Measurements from ENCODE around the gene SERPIND1. TPM values are rescaled to one million over a fixed set of nuclear protein-coding genes. Genes with fewer than 3 reads are reported as not detected.

The SERPIND1 gene
- total RNA-seq, 4 donors from 2014 or later, result 2.6 TPM; not detected in 3

DNA sequence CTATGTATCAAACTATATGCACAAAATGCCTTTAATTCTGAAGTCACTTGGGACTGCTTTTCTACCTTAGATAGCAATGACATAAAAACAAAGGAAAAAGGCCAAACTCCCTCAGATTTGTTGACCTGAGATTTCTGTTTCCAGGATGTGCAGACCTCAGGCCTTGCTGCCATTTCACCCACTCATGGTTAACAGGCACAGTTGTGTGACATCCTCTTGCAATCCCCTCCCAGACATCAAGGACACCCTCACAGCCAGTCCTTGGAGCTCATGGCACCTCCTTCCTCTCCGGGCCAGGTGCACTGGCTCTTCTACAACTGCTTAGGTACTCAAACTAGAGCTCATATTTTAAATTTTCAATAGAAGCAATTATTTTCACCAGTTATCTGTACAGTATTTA, 37.3 kb downstream of the SERPIND1 start:
- intact Hi-C loops (cut with DNase I), result no loop called here
- TF ChIP-seq, protein P1, sequence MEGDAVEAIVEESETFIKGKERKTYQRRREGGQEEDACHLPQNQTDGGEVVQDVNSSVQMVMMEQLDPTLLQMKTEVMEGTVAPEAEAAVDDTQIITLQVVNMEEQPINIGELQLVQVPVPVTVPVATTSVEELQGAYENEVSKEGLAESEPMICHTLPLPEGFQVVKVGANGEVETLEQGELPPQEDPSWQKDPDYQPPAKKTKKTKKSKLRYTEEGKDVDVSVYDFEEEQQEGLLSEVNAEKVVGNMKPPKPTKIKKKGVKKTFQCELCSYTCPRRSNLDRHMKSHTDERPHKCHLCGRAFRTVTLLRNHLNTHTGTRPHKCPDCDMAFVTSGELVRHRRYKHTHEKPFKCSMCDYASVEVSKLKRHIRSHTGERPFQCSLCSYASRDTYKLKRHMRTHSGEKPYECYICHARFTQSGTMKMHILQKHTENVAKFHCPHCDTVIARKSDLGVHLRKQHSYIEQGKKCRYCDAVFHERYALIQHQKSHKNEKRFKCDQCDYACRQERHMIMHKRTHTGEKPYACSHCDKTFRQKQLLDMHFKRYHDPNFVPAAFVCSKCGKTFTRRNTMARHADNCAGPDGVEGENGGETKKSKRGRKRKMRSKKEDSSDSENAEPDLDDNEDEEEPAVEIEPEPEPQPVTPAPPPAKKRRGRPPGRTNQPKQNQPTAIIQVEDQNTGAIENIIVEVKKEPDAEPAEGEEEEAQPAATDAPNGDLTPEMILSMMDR (IDR thresholded peaks at IDR 0.05), result no peak
- TF ChIP-seq POLR2A (IDR thresholded peaks at IDR 0.05), result no peak
- Histone ChIP-seq H3K36me3 (peaks cover 28 to 49% of the 10 kb centered on the region in 2 donors), H3K27me3 (no peaks in the 10 kb centered on the region), H3K9me3 (no peaks in the 10 kb centered on the region), H3K4me1 (no peaks in the 10 kb centered on the region), H3K27ac (no peak overlapping the region), H3K4me3 (replicated peaks in 1 of 3) (no peak overlapping the region)
- no peak for DNase-seq
- 100% methylated on average over 1 of the region's 1 CpG for WGBS, 2 donors

DNA sequence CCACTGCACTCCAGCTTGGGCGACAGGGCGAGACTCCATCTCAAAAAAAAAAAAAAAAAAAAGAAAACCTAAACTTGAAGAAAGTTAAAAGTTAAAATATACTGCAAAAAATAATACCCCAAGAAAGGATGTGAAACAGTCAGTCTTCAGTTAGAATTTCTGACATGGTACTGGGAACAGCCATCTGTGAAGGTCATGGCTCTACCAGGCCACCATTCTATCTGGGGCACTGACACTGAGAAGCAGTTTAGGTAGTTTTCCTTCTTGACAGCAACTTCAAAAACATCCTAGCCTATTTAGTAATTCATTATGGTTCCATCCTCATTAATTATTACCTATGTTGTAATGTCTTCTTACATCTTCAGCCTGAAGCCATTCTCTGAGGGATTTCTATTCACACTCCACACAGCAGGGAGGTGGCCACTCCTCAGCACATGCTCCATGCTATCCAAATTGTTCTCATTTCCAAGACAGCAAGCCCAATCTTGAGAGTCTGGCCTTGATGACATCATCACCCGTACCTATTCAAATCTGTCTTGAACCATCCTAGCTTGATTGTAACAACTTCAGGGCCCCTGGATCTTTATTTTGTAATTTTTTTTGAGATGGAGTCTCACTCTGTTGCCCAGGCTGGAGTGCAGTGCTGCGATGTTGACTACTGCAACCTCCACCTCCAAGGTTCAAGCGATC, 38.2 kb downstream of the SERPIND1 start:
- Histone ChIP-seq H3K4me1 (no peaks in the 10 kb centered on the region), H3K9me3 (no peaks in the 10 kb centered on the region), H3K27ac (no peak overlapping the region), H3K36me3 (peaks cover 19 to 49% of the 10 kb centered on the region in 2 donors), H3K4me3 (replicated peaks in 1 of 3) (no peak overlapping the region), H3K27me3 (no peaks in the 10 kb centered on the region)
- no peak for TF ChIP-seq POLR2A (IDR thresholded peaks at IDR 0.05)
- TF ChIP-seq, protein P1 (IDR thresholded peaks at IDR 0.05), result no peak
- no peak for DNase-seq
- intact Hi-C loops (cut with DNase I), result no loop called here
- WGBS, 2 donors, result 97 to 98% methylated on average over 5 of the region's 5 CpGs

DNA sequence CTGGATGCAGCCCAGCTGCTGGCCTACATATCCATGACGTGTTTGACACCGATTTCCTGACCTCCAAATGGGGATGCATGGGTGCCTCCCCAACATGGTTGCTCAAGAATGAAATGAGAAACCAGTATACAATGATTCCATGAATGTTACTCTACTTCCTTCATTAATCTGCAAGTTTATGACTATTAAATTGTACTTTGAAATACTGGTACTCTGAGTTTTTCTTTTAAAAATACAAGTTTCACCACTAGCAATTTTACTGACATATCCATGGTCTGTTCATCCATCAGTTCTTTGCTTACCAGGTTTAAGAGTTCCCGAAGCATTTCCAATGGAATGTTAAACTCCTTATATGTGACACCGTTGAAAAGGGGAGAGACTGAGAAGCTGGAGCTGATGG, 39.1 kb downstream of the SERPIND1 start:
- intact Hi-C loops (cut with DNase I), result no loop called here
- H3K9me3 ChIP-seq, result no peaks in the 10 kb centered on the region
- DNase-seq, result no peak
- H3K27ac ChIP-seq, result no peak overlapping the region
- H3K4me3 ChIP-seq (replicated peaks in 1 of 3), result no peak overlapping the region
- WGBS, 2 donors, result 92 to 96% methylated on average over 4 of the region's 4 CpGs
- TF ChIP-seq POLR2A (IDR thresholded peaks at IDR 0.05), result no peak
- TF ChIP-seq, protein P1 (IDR thresholded peaks at IDR 0.05), result no peak
- H3K4me1 ChIP-seq, result no peaks in the 10 kb centered on the region
- H3K36me3 ChIP-seq, result peaks cover 17 to 49% of the 10 kb centered on the region in 2 donors
- no peaks in the 10 kb centered on the region for H3K27me3 ChIP-seq

- no peak overlapping the region for H3K4me3 ChIP-seq (replicated peaks in 1 of 3)
- 92 to 96% methylated on average over 5 of the region's 5 CpGs for WGBS, 2 donors
- H3K9me3 ChIP-seq, result no peaks in the 10 kb centered on the region
- H3K36me3 ChIP-seq, result peaks cover 23 to 61% of the 10 kb centered on the region in 2 donors
- TF ChIP-seq, protein P1 (IDR thresholded peaks at IDR 0.05), result no peak
- TF ChIP-seq POLR2A (IDR thresholded peaks at IDR 0.05), result no peak
- DNase-seq, result no peak
- no peaks in the 10 kb centered on the region for H3K4me1 ChIP-seq
- no peaks in the 10 kb centered on the region for H3K27me3 ChIP-seq
- intact Hi-C loops (cut with DNase I), result no loop called here
- H3K27ac ChIP-seq, result no peak overlapping the region
Measured at GRCh38 chr22:20814221-20814808, 40.4 kb downstream of the SERPIND1 start.

GRCh38 chr22:20815477-20816050, 41.7 kb downstream of the SERPIND1 start:
- intact Hi-C loops (cut with DNase I), result no loop called here
- TF ChIP-seq POLR2A (IDR thresholded peaks at IDR 0.05), result no peak
- TF ChIP-seq, protein P1 (IDR thresholded peaks at IDR 0.05), result no peak
- Histone ChIP-seq H3K27me3 (no peaks in the 10 kb centered on the region), H3K4me3 (replicated peaks in 1 of 3) (no peak overlapping the region), H3K4me1 (no peaks in the 10 kb centered on the region), H3K27ac (no peak overlapping the region), H3K36me3 (peaks cover 26 to 58% of the 10 kb centered on the region in 2 donors), H3K9me3 (no peaks in the 10 kb centered on the region)
- DNase-seq, result no peak
- WGBS, 2 donors, result 94 to 96% methylated on average over 9 of the region's 9 CpGs

Measured in thyroid gland (tissue), 4 donors.